ENCODE data around the gene ZNF624.

Gene ZNF624

DNA sequence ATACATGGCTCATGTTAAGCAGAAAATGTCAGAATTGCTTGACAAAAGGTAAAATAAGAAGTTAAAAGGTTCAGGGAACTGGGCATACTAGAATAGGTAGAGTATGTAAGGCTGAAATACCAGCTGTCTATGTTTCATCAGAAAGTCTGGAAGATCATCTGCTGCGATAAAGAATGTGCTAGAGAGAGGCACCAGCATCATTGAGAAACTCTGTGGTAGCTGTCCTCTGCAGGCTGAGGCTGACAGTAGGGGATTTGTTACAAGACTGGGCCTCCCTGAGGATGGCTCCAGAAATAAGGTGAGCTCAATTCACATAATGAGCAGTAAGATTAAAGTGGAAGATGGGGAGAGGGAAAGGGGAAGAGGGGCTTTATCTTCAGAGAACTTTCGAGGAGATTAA lies 80.2 kb downstream of the ZNF624 start:
- ChIA-PET CTCF (no interaction called here), POLR2A (no interaction called here)
- 92% methylated on average over 2 of the region's 2 CpGs for WGBS (ENCODE audit: insufficient coverage)
- no peak for DNase-seq
- no peak overlapping the region for H3K4me3 ChIP-seq (ENCODE audit: control insufficient read depth in 1 of 7, extremely low read depth in 1 of 7, insufficient read depth in 4 of 7, low read depth in 2 of 7, low read length in 6 of 7)
- H3K4me1 ChIP-seq (ENCODE audit: control extremely low read depth in 1 of 4, control insufficient read depth in 4 of 4, insufficient read depth in 4 of 4, low read length in 3 of 4), result peaks cover 0 to 5% (median 5%) of the 10 kb centered on the region in 4 experiments
- H3K27ac ChIP-seq (ENCODE audit: insufficient read depth in 1 of 2, low read depth in 1 of 2, low read length in 2 of 2, poor library complexity in 1 of 2, severe bottlenecking in 2 of 2), result no peak overlapping the region
- peaks cover 0 to 3% (median 0%) of the 10 kb centered on the region in 5 experiments for H3K9me3 ChIP-seq (ENCODE audit: control extremely low read depth in 1 of 5, control insufficient read depth in 4 of 5, insufficient read depth in 2 of 5, low read depth in 1 of 5, low read length in 4 of 5)
- no peaks in the 10 kb centered on the region for H3K36me3 ChIP-seq (ENCODE audit: control insufficient read depth in 4 of 4, insufficient read depth in 4 of 4, low read length in 3 of 4)
- H3K27me3 ChIP-seq (replicated peaks in 2 of 5; ENCODE audit: control insufficient read depth in 4 of 5, insufficient read depth in 5 of 5, low read length in 4 of 5), result peaks cover 0 to 1% (median 0%) of the 10 kb centered on the region in 5 experiments
